Endothelial cell (in vitro differentiated cells): ENCODE results near the gene PC. TPM values are rescaled to one million over a fixed set of nuclear protein-coding genes. Genes with fewer than 3 reads are reported as not detected.

Source experiments
- DNase-seq: peaks from one replicate; pipeline ENCODE4 v3.0.0; 2021; ENCODE audit warnings: low spot score
- H3K27ac Mint-ChIP-seq: one replicate; pipeline ENCODE4 v1.8.0; 2021; ENCODE audit warnings: mixed read lengths, inconsistent platforms; ENCODE audit not compliant: unreplicated experiment
- H3K27me3 Mint-ChIP-seq: one replicate; pipeline ENCODE4 v1.8.0; 2021; ENCODE audit warnings: mild to moderate bottlenecking, moderate library complexity, mixed read lengths, inconsistent platforms; ENCODE audit not compliant: unreplicated experiment
- H3K36me3 Mint-ChIP-seq: one replicate; pipeline ENCODE4 v1.8.0; 2021; ENCODE audit warnings: mild to moderate bottlenecking, low read depth, mixed read lengths, inconsistent platforms; ENCODE audit not compliant: unreplicated experiment
- H3K4me1 Mint-ChIP-seq: one replicate; pipeline ENCODE4 v1.8.0; 2021; ENCODE audit warnings: mild to moderate bottlenecking, mixed read lengths, inconsistent platforms; ENCODE audit not compliant: unreplicated experiment
- H3K4me3 Mint-ChIP-seq: one replicate; pipeline ENCODE4 v1.8.0; 2021; ENCODE audit warnings: mild to moderate bottlenecking, mixed read lengths, inconsistent platforms; ENCODE audit not compliant: unreplicated experiment
- H3K9me3 Mint-ChIP-seq: one replicate; pipeline ENCODE4 v1.8.0; 2021; ENCODE audit warnings: mixed read lengths, inconsistent platforms; ENCODE audit not compliant: unreplicated experiment
- CTCF ChIP-seq: fragments of 200-600 bp; sonication (generic); IDR thresholded peaks from one replicate; pipeline ENCODE4 v1.5.0; 2021; ENCODE audit warnings: antibody characterized with exemption; ENCODE audit not compliant: unreplicated experiment
- total RNA-seq: library from RNA; stranded (reverse); fragmentation: NEBNext Ultra II Directional; extraction: Animal tissue kit (Norgen Biotek cat#: 25700); gene quantifications from one replicate; pipeline ENCODE4 v1.2.1, GENCODE V29; 2021; ENCODE audit not compliant: unreplicated experiment

PC gene
- total RNA-seq, 1 donor from 2014 or later: 5.8 TPM

GRCh38 chr11:67002921-67003411 is 44.8 kb upstream of the PC start:
- Mint-ChIP-seq H3K4me1 (peaks cover 12% of the 10 kb centered on the region), H3K27me3 (peaks cover 4% of the 10 kb centered on the region), H3K36me3 (no peaks in the 10 kb centered on the region), H3K9me3 (no peaks in the 10 kb centered on the region), H3K4me3 (no peak overlapping the region), H3K27ac (no peak overlapping the region)
- no peak for DNase-seq
- no peak for TF ChIP-seq CTCF

- Mint-ChIP-seq H3K4me1 (peaks cover 12% of the 10 kb centered on the region), H3K27ac (no peak overlapping the region), H3K36me3 (no peaks in the 10 kb centered on the region), H3K27me3 (peaks cover 4% of the 10 kb centered on the region), H3K9me3 (no peaks in the 10 kb centered on the region), H3K4me3 (no peak overlapping the region)
- no peak for TF ChIP-seq CTCF
- DNase-seq: no peak
Observed at GRCh38 chr11:67002297-67002913, 44.2 kb upstream of the PC start.

- peaks cover 12% of the 10 kb centered on the region for H3K4me1 Mint-ChIP-seq
- no peak overlapping the region for H3K4me3 Mint-ChIP-seq
- no peak for DNase-seq
- H3K36me3 Mint-ChIP-seq: no peaks in the 10 kb centered on the region
- peaks cover 4% of the 10 kb centered on the region for H3K27me3 Mint-ChIP-seq
- H3K27ac Mint-ChIP-seq: no peak overlapping the region
- no peaks in the 10 kb centered on the region for H3K9me3 Mint-ChIP-seq
- no peak for TF ChIP-seq CTCF
Observed at GRCh38 chr11:67001332-67001731, 43.1 kb upstream of the PC start.

GRCh38 chr11:66999555-66999954 is 41.4 kb upstream of the PC start:
- peaks cover 4% of the 10 kb centered on the region for H3K27me3 Mint-ChIP-seq
- peaks cover 12% of the 10 kb centered on the region for H3K4me1 Mint-ChIP-seq
- H3K27ac Mint-ChIP-seq: no peak overlapping the region
- H3K9me3 Mint-ChIP-seq: no peaks in the 10 kb centered on the region
- H3K4me3 Mint-ChIP-seq: no peak overlapping the region
- TF ChIP-seq CTCF: no peak
- no peaks in the 10 kb centered on the region for H3K36me3 Mint-ChIP-seq
- DNase-seq: no peak

- no peak for DNase-seq
- no peak for TF ChIP-seq CTCF
- H3K36me3 Mint-ChIP-seq: no peaks in the 10 kb centered on the region
- peaks cover 2% of the 10 kb centered on the region for H3K27me3 Mint-ChIP-seq
- H3K9me3 Mint-ChIP-seq: no peaks in the 10 kb centered on the region
- H3K4me1 Mint-ChIP-seq: peaks cover 4% of the 10 kb centered on the region
- H3K4me3 Mint-ChIP-seq: no peak overlapping the region
- no peak overlapping the region for H3K27ac Mint-ChIP-seq
Observed at GRCh38 chr11:66996609-66997273, 38.6 kb upstream of the PC start.
